HL-60 (cell line): ENCODE results near the gene BABAM2.

Experiments
- DNase-seq, 2 experiments: peaks; one replicate each; pipeline ENCODE4 v3.0.0-alpha.2; 2010 to 2020; ENCODE audit warnings: low read depth in 1 of 2, low spot score in 1 of 2
- H3K27ac ChIP-seq: fragments of 250-450 bp; sonication (Bioruptor Pico); replicated peaks from 2 replicates; pipeline ENCODE4 v1.5.1; 2020; ENCODE audit warnings: mild to moderate bottlenecking, moderate library complexity
- H3K27me3 ChIP-seq: fragments of 250-450 bp; sonication (Bioruptor Pico); 2 replicates; pipeline ENCODE4 v1.5.1; 2021; ENCODE audit warnings: mild to moderate bottlenecking, moderate library complexity; ENCODE audit not compliant: insufficient read depth, poor library complexity, severe bottlenecking
- H3K4me3 ChIP-seq: replicated peaks from 2 replicates; pipeline ENCODE4 v1.5.1; 2011; ENCODE audit warnings: mild to moderate bottlenecking, control low read depth, low read length; ENCODE audit not compliant: insufficient read depth
- GABPA ChIP-seq: IDR thresholded peaks from 2 replicates; pipeline ENCODE4 v1.6.1; 2012; ENCODE audit warnings: low read depth
- POLR2AphosphoS5 ChIP-seq: IDR thresholded peaks from 2 replicates; pipeline ENCODE4 v1.6.1; 2012; ENCODE audit warnings: low read depth
- REST ChIP-seq: IDR thresholded peaks from 2 replicates; pipeline ENCODE4 v1.6.1; 2012; ENCODE audit warnings: low read depth; ENCODE audit not compliant: insufficient replicate concordance
- SPI1 ChIP-seq: IDR thresholded peaks from 2 replicates; pipeline ENCODE4 v1.6.1; 2012; ENCODE audit warnings: low read depth, mild to moderate bottlenecking, borderline replicate concordance
- TF ChIP-seq, protein P1 (sequence below): IDR thresholded peaks from one replicate; pipeline ENCODE4 v1.5.1; 2011; ENCODE audit warnings: low read length, control low read depth, inconsistent platforms; ENCODE audit not compliant: insufficient read depth

The BABAM2 gene

DNA sequence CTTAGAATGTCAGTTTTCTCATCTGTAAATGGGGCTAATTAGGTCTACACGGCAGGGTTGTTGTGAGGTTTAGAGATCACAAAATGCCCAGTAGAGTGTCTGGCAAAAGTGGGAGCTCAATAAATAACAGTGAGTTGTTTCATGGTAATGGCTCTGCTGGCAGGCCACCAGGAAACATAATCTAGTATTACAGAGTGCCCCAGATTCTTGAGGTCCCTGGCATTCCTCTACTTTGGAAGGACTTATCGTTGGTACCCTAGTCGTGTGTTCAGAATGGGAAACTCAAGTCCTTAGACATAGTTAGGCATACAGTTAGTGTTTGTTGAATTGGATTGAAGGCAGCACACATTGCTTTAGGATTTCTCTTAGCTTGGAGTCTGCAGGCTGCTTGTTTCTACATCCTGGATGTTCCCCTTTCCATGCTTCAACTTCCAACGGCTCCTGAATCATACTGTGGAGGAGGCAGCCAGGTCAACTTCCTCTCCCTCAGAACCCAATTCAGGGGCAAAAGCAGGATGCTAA lies 340.6 kb downstream of the BABAM2 start:
- Histone ChIP-seq H3K27ac (no peak overlapping the region), H3K27me3 (no peaks in the 10 kb centered on the region), H3K4me3 (no peak overlapping the region)
- TF ChIP-seq REST (no peak), GABPA (no peak), SPI1 (no peak), POLR2AphosphoS5 (no peak)
- TF ChIP-seq, protein P1, sequence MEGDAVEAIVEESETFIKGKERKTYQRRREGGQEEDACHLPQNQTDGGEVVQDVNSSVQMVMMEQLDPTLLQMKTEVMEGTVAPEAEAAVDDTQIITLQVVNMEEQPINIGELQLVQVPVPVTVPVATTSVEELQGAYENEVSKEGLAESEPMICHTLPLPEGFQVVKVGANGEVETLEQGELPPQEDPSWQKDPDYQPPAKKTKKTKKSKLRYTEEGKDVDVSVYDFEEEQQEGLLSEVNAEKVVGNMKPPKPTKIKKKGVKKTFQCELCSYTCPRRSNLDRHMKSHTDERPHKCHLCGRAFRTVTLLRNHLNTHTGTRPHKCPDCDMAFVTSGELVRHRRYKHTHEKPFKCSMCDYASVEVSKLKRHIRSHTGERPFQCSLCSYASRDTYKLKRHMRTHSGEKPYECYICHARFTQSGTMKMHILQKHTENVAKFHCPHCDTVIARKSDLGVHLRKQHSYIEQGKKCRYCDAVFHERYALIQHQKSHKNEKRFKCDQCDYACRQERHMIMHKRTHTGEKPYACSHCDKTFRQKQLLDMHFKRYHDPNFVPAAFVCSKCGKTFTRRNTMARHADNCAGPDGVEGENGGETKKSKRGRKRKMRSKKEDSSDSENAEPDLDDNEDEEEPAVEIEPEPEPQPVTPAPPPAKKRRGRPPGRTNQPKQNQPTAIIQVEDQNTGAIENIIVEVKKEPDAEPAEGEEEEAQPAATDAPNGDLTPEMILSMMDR, result no peak
- no peak for DNase-seq

DNA sequence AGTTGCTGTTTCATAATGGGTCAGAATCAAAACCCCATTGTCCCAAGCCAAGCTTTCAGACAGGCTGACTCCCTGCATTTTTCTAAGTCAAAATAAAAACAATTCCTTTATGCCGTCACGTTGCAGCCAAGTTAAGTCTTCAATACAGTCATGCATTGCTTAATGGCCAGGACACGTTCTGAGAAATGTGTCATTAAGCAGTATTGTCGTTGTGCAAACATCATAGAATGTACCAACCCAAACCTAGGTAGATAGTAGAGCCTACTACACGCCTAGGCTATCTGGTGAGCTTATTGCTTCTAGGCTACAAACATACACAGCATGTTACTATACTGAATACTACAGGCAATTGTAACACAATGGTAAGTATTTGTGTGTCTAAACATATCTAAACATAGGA lies 341.8 kb downstream of the BABAM2 start:
- TF ChIP-seq REST (no peak), POLR2AphosphoS5 (no peak), SPI1 (no peak), GABPA (no peak)
- TF ChIP-seq, protein P1, result no peak
- Histone ChIP-seq H3K27ac (no peak overlapping the region), H3K4me3 (no peak overlapping the region), H3K27me3 (no peaks in the 10 kb centered on the region)
- DNase-seq, result no peak

DNA sequence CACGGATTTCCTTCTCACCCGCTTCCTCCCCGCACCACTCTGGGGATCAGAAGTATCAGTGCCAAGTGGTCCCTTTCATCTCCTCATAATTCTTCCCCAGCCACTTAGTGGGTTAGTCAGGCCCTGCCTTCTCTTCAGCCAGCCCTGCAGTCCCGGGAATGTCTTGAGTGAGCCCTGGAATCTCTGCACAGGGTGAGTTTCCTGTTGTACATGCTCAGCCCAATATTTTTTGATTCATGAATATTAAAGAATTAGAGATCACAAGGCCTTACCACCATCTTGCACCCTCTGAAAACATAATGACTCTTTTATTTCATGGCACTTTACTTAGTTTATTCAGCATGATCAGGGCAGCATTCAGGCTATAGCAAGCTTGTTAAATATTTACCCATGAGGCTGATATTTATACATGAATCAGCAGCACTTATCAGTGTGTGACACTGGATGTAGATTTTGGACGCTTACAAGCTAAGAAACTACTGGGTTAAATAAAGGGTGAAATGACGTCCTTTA lies 342.7 kb downstream of the BABAM2 start:
- Histone ChIP-seq H3K4me3 (no peak overlapping the region), H3K27ac (no peak overlapping the region), H3K27me3 (no peaks in the 10 kb centered on the region)
- DNase-seq, result no peak
- no peak for TF ChIP-seq REST
- TF ChIP-seq POLR2AphosphoS5, result no peak
- TF ChIP-seq SPI1, result no peak
- no peak for TF ChIP-seq GABPA
- TF ChIP-seq, protein P1, result no peak
